Measurements from ENCODE around the gene LTBR.

The LTBR gene

DNA sequence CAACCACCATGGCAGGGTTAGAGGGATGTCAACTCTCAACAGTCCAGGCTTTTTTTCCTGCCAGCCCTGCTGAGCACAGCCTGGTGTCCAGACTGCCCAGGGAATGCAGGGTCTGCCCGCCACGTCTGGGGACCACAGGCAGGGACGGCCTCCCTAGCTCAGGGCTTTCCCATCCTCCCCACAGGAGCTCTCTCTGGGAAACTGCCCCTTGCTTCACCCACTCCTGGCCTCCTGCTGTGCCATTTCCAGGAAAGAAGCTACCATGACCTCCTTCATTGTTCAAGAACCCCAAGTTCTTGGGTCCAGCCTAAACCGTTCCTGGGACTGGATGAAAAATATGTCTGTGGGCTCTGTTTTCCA is 13.4 kb upstream of the LTBR start:
- TF ChIP-seq GATA3 (IDR thresholded peaks at IDR 0.05; ENCODE audit: low read depth, low read length) (no peak), GATA2 (IDR thresholded peaks at IDR 0.05; ENCODE audit: low read depth, low read length) (no peak)

DNA sequence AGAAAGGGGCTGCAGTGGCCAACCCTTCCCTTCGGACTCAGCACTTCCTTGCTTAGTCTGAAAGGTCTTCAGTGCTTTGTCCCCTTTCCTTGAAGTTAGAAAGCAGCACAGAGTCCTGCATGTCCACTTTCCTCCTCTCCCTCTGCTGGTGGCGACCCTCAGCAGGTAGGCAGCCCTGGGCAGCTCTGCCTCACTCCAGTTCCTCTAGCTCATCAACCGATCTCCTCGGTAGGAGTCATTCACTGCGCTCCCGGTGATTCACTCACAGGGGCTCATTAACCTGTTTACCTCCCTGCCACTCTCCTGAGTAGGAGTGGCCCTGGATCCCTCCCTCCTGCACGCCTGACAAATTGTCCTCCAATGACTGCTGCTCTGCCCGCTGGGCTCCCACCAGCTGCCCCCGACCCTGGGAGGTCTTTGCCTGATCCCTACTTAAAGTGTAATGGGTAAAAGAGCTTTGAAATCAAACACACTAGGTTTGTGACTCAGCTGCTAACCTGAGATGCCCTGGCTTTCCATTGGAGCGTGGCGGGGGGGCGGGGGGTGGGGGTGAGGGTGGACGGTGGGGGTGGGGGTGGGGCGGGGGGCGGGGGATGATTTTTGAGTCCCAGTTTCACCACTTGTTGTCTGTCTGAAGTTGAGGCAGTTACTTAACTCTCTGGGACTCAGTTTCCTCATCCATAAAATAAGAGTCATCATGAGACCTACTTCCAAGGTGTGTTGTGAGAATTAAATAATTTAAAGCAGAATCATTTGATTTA is 12.8 kb upstream of the LTBR start:
- no peak for TF ChIP-seq GATA2 (IDR thresholded peaks at IDR 0.05; ENCODE audit: low read depth, low read length)
- TF ChIP-seq GATA3 (IDR thresholded peaks at IDR 0.05; ENCODE audit: low read depth, low read length), result no peak

DNA sequence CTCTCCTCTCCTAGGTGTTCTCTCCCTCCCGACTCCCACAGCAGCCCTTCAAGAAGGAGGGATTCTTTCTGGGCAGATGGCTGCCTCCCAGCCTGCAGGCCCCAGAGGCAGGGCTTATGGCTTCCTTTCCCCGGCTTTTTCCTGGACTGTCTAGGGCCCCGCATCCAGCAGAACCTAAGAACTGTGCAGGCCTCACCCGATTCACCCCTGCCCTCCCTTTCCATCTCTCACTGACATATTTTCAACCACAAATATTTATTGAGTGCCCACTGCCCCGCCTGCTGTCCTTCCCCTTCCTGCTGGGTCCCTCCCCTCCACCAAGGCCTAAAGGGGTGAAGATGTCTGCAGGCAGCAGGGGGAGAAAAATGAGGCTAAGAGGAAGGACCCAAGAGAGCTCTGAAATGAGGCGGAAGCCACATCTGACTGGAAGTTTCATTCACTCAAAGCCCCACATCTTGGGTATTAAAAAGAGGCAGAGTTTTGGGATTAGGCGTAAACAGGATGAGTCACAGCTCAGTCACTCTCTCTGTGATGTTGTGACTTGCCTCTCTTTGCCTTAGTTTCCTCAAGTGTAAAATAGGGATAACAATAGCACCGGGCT is 11.5 kb upstream of the LTBR start:
- TF ChIP-seq GATA2 (IDR thresholded peaks at IDR 0.05; ENCODE audit: low read depth, low read length) (no peak), GATA3 (IDR thresholded peaks at IDR 0.05; ENCODE audit: low read depth, low read length) (no peak)

DNA sequence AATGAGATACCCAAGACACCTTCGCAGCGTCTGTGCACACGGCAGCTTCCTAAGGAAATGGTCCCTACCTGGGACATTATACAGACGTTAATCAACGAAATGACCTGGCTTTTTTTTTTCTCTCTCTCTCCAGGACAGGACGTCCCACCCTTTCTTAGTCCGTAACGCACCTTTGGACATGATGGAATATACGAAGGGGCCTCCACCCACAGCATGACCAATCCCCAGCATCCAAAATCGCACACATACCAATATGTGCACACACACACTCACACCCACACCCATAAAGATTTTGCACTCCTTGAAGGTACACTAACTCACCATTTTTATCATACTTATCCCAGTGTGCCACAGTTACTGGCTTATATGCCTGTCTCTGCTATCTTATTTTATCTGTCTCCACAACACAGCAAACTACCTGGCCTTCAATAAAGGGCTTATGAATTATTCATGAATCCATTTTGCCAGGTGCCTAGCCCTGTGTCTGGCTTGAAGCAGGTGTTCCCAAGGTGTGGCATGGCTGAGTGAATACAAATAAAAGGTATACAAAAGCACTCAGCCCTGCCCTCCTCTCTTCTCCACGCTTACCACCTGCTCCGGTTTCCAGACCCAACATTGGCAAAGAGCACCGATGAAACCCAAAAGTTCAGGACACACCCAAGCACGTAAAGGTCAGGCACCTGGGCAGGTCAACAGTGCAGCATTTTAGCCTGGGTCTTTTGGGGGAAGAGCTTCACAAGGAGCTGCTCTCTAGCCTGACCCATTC is 10.8 kb upstream of the LTBR start:
- TF ChIP-seq GATA2 (IDR thresholded peaks at IDR 0.05; ENCODE audit: low read depth, low read length) (no peak), GATA3 (IDR thresholded peaks at IDR 0.05; ENCODE audit: low read depth, low read length) (no peak)

DNA sequence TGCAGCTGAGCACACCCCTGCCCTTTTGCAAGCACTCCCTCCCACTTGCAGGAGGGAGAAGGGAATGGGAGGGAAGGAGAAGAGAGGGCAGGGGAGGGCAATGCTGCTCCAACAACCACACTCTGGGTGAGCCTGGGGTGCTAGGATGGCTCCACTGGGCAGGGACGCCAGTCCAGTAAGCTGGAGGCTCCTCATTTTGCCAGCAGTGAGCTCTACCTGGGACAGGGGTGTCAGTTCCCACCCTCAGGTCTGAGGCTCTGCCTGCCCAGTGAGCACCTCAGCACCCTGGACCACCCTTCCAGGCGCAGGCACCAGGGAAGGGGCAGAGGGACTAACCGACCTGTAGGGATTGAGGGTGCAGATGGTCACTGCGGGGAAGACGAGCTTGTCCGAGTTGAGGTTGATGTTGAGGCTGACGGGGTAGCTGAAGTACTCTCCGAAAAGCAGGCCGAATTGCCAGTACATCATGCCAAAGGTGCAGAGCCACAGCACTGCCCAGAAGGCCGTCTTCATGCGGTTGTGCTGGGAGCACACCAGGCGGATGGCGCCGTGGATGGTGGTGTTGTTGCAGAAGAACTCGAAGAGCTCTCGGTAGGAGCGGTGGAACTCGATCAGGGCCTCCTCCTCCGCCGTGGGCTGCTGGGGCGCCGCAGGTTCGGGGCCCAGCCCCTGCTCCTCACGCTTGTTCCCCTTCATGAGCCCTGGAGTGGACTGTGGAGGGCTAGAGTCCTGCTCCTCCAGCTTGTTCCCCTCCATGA is 9.8 kb upstream of the LTBR start:
- TF ChIP-seq GATA2 (IDR thresholded peaks at IDR 0.05; ENCODE audit: low read depth, low read length) (no peak), GATA3 (IDR thresholded peaks at IDR 0.05; ENCODE audit: low read depth, low read length) (no peak)

DNA sequence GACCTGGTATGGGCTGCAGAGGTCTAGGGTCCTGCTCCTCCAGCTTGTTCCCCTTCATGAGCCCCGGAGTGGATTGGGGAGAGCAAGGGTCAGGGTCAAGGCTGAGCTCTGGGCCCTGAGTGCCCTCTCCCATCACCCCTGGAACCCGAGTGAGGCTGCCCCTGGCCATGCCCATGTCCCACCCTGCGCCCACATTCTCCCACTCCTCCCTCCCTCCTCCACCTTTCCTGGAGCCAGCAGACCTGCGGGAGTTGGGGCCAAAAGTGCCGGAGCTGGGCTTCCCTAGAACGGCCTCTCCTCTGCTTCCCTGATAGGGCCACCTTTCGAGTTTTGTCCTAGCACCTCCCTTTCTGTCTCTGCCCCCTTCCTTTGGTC is 9.2 kb upstream of the LTBR start:
- TF ChIP-seq GATA2 (IDR thresholded peaks at IDR 0.05; ENCODE audit: low read depth, low read length), result no peak
- no peak for TF ChIP-seq GATA3 (IDR thresholded peaks at IDR 0.05; ENCODE audit: low read depth, low read length)

DNA sequence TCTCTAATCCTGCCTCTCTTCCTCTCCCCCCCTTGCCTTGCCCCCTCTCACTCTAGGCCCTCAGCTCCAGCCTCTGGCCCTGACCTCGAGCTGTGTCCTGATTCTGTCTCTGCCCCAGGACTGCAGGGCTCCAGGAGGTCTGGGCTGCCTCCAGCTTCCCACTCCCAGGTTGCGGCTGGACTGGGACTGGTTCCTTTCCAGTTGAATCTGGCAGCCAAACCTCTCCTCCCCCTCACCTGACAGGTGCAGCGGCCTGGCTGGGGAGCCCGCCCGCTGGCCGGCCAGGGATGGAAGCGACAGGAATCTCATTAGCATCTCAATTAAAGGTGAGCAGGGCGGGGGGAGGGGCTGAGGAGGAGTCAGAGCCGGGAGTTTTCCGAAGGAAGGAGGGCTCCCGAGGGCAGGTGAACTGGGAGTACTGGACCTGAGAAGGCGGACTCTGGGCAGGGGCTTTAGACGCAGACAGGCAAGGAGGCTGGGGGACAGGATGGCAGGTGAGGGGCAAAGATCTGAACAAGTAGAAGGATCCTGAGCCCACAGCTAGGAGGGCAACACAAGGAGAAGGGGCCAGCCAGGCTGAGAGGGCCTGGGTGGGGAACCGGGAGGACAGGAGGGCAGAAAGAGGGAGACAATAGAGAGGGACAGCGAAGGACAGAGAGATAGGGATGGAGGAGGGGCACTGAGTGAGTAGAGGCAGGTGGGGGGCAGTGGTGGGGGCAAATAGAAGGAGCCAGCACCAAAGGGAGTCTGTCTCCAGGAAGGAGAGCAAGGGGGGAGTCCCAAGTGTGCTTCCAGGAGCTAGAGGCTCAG is 8.5 kb upstream of the LTBR start, which contains the start of gene SCNN1A:
Gene SCNN1A, minus strand, starts transcription at position 295 of the 810 bp plus-strand sequence. CDS start 780 bp downstream, outside the sequence.
- no peak for TF ChIP-seq GATA3 (IDR thresholded peaks at IDR 0.05; ENCODE audit: low read depth, low read length)
- no peak for TF ChIP-seq GATA2 (IDR thresholded peaks at IDR 0.05; ENCODE audit: low read depth, low read length)

DNA sequence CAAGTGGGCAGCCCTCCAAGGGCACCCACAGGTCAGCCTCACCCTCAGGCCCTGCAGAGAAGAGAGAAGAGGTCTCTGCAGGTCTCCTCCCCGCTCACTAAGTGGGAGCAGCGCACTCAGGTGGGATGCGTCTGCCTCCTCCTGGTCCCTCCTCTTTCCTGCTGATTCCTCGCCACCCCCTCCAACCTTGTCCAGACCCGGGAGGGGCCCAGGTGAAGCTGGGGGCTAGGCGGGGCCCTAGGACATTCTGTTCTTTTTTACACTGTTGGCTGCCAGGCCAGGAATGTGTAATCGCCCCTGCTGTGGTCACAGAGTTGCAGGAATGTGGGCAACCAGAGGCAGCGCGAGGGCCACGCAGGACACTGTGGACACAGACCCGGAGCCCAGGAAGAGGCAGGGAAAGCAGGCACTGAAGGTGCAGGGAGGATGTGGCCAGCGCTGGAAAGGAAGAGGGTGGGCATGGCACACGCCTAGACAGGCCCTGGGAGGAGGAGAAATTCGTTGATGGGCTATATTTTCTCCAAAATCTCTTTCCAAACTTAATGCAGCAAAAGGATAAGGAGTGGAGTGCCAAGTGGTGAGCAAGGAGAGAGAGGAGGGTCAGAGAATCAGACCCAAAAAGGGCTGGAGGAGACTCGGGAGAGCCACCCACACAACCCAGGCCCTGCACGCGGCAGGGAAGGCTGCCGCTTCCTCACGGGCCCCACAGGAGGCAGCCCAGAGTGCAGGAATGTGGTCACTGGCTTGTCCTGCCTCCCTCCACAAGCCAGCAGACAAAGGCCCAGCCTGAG is 7.7 kb upstream of the LTBR start:
- TF ChIP-seq GATA3 (IDR thresholded peaks at IDR 0.05; ENCODE audit: low read depth, low read length), result no peak
- TF ChIP-seq GATA2 (IDR thresholded peaks at IDR 0.05; ENCODE audit: low read depth, low read length), result no peak

DNA sequence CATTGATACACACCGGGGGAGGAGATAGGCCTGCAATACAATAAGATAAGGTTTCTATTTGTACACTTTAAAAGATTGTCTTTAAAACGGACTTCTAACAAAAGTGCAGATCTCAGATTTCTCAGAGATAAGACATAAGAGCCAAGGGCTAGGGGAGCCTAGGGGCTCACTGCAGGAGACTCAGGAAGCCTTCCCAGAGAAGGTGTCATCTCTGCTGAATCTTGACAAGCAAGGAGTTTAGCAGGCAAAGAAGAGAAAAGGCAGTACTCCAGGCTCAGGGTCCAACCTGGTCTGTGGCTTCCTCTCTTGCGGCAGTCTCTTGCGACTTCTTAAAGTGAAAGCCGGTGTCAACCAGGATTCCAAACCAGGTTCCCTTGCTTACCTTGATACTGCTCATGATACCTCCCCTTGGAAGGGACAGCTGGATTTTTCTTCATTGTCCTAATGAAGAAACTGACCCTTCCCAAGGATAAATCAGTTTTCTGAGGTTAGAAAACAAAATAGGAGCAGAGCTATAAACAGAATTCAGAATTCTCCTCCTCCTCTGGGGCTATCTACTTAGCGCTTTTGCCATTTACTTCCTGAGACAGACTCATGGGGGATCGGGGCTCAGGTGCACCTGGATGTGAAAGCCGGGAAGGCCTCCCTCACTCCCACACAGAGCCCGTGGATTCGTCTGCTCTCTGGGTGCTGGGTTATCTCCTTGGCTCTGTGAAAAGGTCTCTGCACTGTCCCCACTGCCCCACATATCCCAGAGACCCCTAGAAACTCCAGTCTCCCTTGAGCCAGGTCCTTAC is 6.9 kb upstream of the LTBR start:
- no peak for TF ChIP-seq GATA2 (IDR thresholded peaks at IDR 0.05; ENCODE audit: low read depth, low read length)
- no peak for TF ChIP-seq GATA3 (IDR thresholded peaks at IDR 0.05; ENCODE audit: low read depth, low read length)

DNA sequence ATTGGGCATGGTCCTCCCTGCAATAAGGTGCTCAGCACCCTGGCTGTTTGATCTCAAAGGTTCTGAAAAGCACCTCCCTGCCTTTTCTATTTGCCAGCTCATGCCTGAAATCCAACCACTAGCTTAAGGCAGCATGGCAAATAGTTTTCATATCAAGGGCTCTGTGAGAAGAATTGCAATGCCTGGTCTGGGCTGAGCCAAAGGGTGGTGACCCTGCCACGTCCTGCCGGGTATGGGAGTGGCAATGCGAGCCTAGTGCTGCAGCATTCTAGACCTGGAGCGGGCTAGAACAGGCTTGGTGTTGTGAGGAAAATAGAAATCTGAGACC is 6.3 kb upstream of the LTBR start:
- TF ChIP-seq GATA2 (IDR thresholded peaks at IDR 0.05; ENCODE audit: low read depth, low read length) (no peak), GATA3 (IDR thresholded peaks at IDR 0.05; ENCODE audit: low read depth, low read length) (no peak)

DNA sequence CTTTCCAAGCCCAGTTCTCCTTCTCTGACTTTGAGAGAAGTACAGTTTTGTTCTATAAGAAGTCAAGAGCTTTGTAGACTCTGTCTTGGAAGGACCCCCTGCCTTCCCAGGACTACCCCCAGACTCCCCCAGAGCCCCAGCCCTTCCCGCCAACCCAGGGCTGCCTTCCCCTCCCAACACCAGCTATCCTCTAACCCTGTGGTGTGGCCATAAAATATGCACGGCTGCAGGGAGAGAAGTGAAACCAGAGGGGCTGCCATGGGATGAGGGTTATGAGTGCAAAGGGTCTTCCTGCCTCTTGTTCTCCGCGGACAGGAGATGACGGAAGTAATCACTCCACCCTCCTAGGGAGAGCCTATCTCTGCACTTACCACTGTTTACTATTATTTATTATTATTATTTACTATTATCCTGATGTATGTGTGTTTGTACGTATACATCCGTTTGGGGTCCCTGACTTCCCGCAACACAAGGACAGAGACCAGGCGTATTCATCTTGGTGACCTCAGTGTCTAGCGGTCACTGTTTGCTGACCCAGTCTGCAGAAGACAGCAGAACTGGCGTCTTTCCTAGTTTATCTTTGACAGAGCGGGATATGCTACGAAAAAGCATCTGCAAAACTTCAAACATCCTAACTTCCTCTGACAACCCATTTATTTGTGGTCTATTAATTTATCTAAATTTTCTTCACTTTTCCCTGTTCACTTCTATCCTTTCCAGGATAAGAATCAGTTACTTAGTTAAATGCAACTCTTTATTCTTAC is 5.1 kb upstream of the LTBR start:
- TF ChIP-seq GATA2 (IDR thresholded peaks at IDR 0.05; ENCODE audit: low read depth, low read length) (no peak), GATA3 (IDR thresholded peaks at IDR 0.05; ENCODE audit: low read depth, low read length) (no peak)
